ENCODE measurements around the gene NPEPL1.

DNA sequence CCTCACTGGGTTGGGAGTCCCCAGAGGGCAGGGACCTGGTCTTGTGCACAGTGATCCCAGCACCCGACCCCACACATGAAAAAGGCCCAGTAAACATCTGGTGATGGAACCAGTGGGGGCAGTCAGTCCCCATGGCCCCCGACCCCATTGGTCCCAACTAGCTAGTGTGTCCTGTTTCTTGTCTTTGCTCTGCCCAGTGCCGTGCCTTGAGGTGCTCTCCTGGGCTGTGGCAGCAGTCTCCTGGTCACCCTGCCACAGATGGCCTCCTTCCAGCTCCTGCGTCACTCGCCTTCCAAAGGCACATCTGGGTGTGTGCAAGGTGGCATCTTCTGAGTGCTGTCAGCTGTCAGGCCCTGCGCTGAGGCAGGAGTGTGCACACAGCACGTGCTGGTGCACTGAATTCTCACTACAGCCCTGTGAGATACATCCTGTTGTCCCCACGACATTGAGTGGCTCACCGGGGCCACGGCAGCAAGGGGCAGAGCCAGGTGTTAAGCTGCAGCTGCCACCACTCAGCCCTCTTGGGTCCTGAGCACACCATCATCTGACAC is 3.9 kb downstream of the NPEPL1 start:
- TF ChIP-seq CTCF (IDR thresholded peaks at IDR 0.05) (no peak), EP300 (IDR thresholded peaks at IDR 0.05) (no peak), POLR2A (IDR thresholded peaks at IDR 0.05) (no peak)
